ENCODE data around the gene GDPD2.

GDPD2 gene

DNA sequence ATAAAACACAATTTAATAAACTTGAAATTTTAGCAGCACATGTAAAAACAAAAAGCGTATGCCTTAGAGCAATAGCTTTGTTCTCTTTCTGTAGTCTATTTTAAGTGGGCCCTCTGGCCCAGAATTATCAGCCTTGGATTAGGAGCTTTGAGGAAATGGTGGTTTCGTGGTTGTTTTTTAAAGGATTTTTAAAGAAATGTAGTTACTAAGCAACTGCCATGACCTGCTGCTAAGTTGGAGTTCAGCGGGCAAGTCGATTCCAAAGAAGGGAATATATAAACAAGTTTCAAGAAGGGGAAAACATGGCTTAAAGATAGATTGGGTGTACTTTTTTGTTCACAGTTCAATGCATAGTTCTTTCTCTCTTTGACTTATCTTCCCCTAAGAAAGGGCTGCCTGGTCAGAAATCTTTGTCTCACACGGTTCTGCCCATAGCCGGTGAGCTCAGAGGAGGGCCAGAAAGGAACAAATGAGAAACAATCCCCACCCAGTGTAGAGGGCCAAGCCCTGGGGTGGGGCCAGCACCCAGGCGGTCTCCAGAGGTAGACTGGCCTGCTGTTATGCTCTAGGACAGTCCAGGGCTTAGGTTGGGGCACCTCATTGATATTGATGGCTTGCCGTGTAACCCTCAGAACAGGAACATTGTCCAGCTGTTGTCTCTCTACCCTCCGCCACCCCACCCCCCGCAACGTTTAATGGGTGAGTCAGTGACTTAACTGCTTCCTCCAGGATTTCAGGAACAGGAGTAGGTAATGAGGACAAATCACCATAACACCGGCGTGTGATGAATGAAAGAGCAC is 54.0 kb downstream of the GDPD2 start:
- DNase-seq: peak; percentile 17

- DNase-seq: no peak
Measured at GRCh38 chrX:70477734-70478075, 54.6 kb downstream of the GDPD2 start.

DNA sequence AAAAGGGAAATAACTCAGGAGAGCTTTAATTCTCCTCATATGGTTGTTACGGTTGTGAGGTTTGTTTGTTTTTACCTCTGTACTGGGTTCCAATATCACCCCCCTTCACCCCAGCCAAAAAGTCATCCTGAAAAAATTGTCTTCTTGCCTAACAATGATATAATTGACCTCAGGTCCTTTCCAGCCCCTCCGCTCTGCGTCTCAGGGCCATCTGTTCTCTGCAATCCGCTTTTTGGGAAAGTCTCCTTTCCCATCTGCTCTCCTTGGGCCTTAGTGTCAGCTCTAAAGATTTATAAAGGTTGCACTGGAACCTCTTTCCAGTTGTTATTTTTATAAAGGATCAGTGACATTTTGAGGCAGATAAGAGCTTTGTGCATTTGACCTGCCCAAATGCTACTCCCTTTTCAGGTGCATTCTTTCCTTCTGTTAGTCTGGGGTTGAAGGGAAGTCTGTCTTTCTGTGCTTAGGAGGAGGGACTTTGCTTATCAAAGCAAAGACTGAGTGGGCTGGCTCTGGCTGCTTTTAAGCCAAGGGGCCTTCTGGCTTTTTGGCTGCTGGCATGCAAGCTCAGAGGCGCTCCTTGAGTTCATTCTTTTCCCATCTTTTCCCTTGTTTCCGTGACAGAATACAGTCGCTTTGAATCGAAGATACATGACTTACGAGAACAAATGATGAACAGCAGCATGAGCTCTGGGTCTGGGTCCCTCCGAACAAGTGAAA is 55.6 kb downstream of the GDPD2 start:
- no peak for DNase-seq

- no peak for DNase-seq
Measured at GRCh38 chrX:70479247-70479921, 56.3 kb downstream of the GDPD2 start.

DNA sequence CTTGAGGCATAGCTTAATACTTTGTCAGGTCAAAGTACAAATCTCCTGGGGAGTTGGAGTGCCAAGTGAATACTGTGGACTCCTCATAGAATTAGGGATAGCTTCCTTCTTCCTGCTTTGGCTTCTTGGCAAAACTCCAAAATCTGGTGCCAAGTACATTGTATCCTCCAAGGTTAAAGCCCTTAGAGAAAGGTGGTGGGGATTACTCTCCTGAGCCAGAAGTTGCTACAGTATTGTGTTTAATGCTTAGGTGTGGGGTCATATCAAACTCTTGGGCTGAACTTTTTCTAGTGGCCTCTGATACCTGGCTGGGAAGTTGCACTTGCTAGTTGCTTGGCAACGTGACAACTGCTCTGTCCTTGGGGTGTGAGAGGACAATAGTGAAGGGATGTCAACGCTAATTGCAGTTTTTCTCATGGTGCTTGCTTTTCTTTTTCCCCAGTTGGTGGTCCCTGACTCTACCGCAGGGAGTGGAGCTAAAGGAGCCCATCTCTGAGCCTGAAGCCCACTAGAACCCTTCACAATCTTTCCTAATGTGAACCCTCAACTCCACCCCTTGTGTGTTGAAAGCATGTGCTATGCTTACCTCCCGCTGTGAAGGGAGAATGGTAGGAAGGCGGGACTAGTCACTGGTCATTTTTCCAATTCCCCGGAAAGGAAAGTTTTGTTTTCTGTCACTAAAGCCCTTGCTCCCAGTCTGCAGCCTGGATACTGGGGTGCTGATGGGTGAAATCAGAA is 57.0 kb downstream of the GDPD2 start:
- no peak for DNase-seq

DNA sequence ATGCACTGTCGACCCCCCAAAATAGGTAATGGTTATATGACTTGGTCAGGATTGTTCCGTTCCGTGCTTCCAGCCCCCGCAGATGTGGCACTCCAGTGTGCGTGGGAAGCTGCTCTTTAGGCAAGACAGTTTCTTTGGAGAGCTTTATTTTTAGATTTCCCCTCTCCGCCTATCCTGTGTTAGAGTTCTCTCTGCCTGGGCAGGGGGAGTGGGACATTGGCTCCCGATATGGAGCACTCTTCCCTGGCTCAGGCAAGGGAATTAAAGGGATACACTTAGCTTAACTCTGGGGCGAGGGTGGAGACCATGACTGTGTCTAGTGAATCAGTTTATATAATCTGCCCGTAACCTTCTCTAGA is 57.5 kb downstream of the GDPD2 start:
- no peak for DNase-seq

- DNase-seq: no peak
Measured at GRCh38 chrX:70481471-70482270, 58.6 kb downstream of the GDPD2 start.

- no peak for DNase-seq
Measured at GRCh38 chrX:70482300-70482699, 59.2 kb downstream of the GDPD2 start.

Measured in NCI-H510A treated with DMSO at 0.1 percent for 48 hours (cell line).